Skeletal muscle cell (primary cell): ENCODE measurements around the gene PCDHGA9.
A peak's percentile ranks its signal among the peaks of the same experiment; 100 is the strongest.
"Not testable (repeated sequence)": the region's sequence is repeated elsewhere in the genome, so short reads cannot be mapped to it uniquely, and the experiment has no call there.

ENCODE experiments used
- DNase-seq: peaks from one replicate; pipeline ENCODE4 v3.0.0-alpha.2; 2010; ENCODE audit warnings: low read depth
- H3K4me3 ChIP-seq: 2 replicates; pipeline ENCODE4 v1.5.1; 2011; ENCODE audit warnings: low read depth, mild to moderate bottlenecking, control low read depth, low read length, moderate library complexity

Gene PCDHGA9

GRCh38 chr5:141382469-141383294 is 19.9 kb upstream of the PCDHGA9 start, which contains the start of gene PCDHGA7:
Gene PCDHGA7 (plus strand): TSS chr5:141382742. CDS start chr5:141382900, 158 bp downstream.
- no peak for DNase-seq
- H3K4me3 ChIP-seq, result peak within 1 kb of the TSS; percentile 61

DNA sequence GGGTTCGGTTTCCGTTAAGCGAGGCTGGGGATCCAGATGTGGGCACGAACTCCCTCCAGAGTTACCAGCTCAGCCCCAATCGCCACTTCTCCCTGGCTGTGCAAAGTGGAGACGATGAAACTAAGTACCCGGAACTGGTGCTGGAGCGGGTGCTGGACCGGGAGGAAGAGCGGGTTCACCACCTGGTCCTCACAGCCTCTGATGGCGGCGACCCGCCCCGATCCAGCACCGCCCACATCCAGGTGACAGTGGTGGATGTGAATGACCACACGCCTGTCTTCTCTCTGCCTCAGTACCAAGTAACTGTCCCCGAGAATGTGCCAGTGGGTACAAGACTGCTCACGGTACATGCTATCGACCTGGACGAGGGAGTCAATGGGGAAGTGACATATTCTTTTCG is 19.2 kb upstream of the PCDHGA9 start:
- DNase-seq, result no peak
- peak overlapping the region; percentile 61 for H3K4me3 ChIP-seq

DNA sequence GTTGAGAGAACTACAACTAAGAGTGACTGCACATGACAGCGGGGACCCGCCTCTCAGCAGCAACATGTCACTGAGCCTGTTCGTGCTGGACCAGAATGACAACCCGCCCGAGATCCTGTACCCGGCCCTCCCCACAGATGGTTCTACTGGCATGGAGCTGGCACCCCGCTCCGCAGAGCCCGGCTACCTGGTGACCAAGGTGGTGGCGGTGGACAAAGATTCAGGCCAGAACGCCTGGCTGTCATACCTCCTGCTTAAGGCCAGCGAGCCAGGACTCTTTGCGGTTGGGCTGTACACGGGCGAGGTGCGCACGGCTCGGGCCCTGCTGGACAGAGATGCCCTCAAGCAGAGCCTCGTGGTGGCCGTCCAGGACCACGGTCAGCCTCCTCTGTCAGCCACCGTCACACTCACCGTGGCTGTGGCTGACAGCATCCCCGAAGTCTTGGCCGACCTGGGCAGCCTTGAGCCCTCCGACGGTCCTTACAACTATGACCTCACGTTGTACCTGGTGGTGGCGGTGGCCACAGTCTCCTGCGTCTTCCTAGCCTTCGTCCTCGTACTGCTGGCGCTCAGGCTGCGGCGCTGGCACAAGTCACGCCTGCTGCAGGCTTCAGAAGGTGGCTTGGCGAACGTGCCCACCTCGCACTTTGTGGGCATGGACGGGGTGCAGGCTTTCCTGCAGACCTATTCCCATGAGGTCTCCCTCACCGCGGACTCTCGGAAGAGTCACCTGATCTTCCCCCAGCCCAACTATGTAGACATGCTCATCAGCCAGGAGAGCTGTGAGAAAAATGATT is 17.9 kb upstream of the PCDHGA9 start:
- no peak for DNase-seq
- no peak overlapping the region for H3K4me3 ChIP-seq

DNA sequence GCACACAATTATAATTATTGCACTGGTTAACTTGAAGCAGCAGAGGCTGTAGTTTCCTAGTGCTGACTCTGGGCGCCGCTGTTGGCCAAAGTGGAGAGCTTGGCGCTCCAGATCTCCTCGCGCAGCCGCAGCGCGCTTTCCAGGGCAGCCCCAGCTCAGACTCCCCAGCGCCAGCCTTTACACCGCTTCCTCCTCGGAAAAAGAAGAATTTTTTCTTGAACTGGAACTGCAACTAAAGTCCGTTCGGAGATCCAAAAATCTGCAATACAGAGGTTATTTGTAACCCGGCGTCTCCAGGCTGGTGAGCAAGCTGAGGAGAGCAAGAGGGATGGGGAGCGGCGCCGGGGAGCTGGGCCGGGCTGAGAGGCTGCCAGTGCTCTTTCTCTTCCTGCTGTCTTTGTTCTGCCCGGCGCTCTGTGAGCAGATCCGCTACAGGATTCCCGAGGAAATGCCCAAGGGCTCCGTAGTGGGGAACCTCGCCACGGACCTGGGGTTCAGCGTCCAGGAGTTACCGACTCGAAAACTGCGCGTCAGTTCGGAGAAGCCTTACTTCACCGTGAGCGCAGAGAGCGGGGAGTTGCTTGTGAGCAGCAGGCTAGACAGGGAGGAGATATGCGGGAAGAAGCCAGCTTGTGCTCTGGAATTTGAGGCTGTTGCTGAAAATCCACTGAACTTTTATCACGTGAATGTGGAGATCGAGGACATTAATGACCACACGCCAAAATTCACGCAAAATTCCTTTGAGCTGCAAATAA is 14.8 kb upstream of the PCDHGA9 start, which contains the start of gene PCDHGB4:
PCDHGB4 (plus strand) TSS at position 142 of the 755 bp plus-strand sequence; CDS start at position 329, 187 bp downstream.
- H3K4me3 ChIP-seq, result peak within 1 kb of the TSS; percentile 39
- DNase-seq, result not testable (repeated sequence)

GRCh38 chr5:141388661-141389060 is 13.9 kb upstream of the PCDHGA9 start:
- no peak for DNase-seq
- H3K4me3 ChIP-seq, result no peak overlapping the region

- H3K4me3 ChIP-seq, result no peak overlapping the region
- DNase-seq, result no peak
Observed at GRCh38 chr5:141389153-141390042, 13.2 kb upstream of the PCDHGA9 start.

DNA sequence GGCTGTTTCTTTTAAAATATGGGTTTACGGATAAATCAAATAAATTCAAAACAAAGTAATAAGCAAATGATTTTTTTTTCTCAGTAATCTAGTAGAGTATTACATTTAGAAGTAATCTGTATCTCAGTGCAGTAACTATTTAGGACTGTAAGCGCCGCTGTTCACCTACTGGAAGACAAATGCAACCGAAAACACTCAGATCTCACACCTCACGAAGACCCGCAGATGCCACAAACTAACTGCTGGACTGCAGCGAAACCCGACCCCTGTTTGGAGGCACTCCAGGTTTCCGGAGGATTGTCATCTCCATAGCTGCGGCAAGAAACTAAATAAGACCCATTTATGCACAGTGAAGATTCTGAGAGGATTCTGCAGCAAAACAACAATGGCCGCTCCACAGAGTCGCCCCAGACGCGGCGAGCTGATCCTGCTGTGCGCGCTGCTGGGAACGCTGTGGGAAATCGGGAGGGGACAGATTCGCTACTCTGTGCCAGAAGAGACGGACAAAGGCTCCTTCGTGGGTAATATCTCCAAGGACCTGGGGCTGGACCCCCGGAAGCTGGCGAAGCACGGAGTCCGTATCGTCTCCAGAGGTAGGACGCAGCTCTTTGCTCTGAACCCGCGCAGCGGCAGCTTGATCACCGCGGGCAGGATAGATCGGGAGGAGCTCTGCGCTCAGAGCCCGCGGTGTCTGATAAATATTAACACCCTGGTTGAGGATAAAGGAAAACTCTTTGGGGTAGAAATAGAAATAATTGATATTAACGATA is 10.0 kb upstream of the PCDHGA9 start, which contains the start of gene PCDHGA8:
PCDHGA8 (plus strand) TSS at position 205 of the 770 bp plus-strand sequence; CDS start at position 386, 181 bp downstream.
- no peak for DNase-seq
- no peak within 1 kb of the TSS for H3K4me3 ChIP-seq

DNA sequence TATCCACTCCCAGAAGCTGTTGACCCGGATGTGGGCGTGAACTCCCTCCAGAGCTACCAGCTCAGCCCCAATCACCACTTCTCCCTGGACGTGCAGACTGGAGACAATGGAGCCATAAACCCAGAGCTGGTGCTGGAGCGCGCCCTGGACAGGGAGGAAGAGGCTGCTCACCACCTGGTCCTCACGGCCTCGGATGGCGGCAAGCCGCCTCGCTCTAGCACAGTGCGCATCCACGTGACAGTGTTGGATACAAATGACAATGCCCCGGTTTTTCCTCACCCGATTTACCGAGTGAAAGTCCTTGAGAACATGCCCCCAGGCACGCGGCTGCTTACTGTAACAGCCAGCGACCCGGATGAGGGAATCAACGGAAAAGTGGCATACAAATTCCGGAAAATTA is 9.3 kb upstream of the PCDHGA9 start:
- no peak overlapping the region for H3K4me3 ChIP-seq
- DNase-seq, result no peak

- H3K4me3 ChIP-seq, DNase-seq: not testable (repeated sequence)
Observed at GRCh38 chr5:141394401-141395187, 8.0 kb upstream of the PCDHGA9 start.

DNA sequence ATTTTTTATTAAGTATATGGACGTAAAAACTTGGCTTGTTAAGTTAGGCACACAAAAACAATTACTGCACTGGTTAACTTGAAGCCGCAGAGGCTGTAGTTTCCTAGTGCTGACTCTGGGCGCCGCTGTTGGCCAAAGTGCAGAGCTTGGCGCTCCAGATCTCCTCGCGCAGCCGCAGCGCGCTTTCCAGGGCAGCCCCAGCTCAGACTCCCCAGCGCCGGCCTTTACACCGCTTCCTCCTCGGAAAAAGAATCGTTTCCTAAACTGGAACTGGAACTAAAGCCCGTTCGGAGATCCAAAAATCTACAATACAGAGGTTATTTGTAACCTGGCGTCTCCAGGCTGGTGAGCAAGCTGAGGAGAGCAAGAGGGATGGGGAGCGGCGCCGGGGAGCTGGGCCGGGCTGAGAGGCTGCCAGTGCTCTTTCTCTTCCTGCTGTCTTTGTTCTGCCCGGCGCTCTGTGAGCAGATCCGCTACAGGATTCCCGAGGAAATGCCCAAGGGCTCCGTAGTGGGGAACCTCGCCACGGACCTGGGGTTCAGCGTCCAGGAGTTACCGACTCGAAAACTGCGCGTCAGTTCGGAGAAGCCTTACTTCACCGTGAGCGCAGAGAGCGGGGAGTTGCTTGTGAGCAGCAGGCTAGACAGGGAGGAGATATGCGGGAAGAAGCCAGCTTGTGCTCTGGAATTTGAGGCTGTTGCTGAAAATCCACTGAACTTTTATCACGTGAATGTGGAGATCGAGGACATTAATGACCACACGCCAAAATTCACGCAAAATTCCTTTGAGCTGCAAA is 4.6 kb upstream of the PCDHGA9 start, which contains the start of gene PCDHGB5:
PCDHGB5 (plus strand) TSS at position 192 of the 796 bp plus-strand sequence; CDS start at position 373, 181 bp downstream.
- peak within 1 kb of the TSS; percentile 41 for H3K4me3 ChIP-seq
- DNase-seq, result peak; percentile 13

DNA sequence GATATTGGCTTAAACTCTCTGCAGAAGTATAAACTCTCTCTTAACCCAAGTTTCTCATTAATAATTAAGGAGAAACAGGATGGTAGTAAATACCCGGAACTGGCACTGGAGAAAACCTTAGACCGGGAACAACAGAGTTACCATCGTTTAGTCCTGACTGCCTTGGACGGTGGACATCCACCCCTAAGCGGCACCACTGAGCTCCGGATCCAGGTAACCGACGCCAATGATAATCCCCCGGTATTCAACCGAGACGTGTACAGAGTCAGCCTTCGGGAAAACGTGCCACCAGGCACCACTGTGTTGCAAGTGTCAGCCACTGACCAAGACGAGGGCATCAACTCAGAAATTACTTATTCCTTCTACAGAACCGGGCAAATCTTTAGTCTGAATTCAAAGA is 4.0 kb upstream of the PCDHGA9 start:
- DNase-seq, result no peak
- H3K4me3 ChIP-seq, result peak overlapping the region; percentile 21

DNA sequence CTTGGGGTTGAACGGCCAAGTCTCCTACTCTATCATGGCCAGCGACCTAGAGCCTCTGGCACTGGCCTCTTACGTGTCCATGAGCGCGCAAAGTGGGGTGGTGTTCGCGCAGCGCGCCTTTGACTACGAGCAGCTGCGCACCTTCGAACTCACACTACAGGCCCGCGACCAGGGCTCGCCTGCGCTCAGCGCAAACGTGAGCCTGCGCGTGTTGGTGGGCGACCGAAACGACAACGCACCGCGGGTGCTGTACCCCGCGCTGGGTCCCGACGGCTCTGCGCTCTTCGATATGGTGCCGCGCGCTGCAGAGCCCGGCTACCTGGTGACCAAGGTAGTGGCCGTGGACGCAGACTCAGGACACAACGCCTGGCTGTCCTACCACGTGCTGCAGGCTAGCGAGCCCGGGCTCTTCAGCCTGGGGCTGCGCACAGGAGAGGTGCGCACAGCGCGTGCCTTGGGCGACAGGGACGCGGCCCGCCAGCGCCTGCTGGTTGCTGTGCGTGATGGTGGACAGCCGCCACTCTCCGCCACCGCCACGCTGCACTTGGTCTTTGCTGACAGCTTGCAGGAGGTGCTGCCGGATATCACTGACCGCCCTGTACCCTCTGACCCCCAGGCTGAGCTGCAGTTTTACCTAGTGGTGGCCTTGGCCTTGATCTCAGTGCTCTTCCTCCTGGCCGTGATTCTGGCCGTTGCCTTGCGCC is 2.9 kb upstream of the PCDHGA9 start:
- no peak overlapping the region for H3K4me3 ChIP-seq
- no peak for DNase-seq

GRCh38 chr5:141403387-141403786 is 809 bp downstream of the PCDHGA9 start:
- DNase-seq, result no peak
- H3K4me3 ChIP-seq, result peak overlapping the region; percentile 35

DNA sequence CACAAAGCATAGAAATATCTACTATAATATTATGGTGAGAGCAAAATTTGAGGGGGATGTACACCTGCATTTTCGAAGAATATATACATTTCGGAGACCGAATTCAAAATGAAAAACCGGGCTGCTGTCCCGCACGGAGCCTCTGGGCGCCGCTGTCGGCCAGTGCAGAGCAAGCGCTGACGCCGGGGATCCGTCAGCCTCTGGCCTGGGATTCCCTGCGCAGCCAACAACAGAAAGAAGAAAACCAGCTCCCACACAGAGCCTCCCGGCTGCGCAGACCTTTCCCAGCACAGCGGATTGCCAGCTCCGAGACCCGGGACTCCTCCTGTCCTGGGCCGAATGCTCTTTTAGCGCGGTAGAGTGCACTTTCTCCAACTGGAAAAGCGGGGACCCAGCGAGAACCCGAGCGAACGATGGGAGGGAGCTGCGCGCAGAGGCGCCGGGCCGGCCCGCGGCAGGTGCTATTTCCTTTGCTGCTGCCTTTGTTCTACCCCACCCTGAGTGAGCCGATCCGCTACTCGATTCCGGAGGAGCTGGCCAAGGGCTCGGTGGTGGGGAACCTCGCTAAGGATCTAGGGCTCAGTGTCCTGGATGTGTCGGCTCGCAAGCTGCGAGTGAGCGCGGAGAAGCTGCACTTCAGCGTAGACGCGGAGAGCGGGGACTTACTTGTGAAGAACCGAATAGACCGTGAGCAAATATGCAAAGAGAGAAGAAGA is 5.4 kb downstream of the PCDHGA9 start, which contains the start of gene PCDHGB6:
PCDHGB6 (plus strand) TSS at position 232 of the 716 bp plus-strand sequence; CDS start at position 414, 182 bp downstream.
- H3K4me3 ChIP-seq, result peak within 1 kb of the TSS; percentile 34
- DNase-seq, result not testable (repeated sequence)
